ENCODE measurements around the gene KRTAP10-2. TPM values are rescaled to one million over a fixed set of nuclear protein-coding genes. Genes with fewer than 3 reads are reported as not detected.

The KRTAP10-2 gene
- total RNA-seq, 4 donors from 2014 or later = not detected

GRCh38 chr21:44533121-44533890, 18.0 kb downstream of the KRTAP10-2 start:
- H3K4me1 ChIP-seq = no peaks in the 10 kb centered on the region
- H3K9me3 ChIP-seq = no peaks in the 10 kb centered on the region
- H3K36me3 ChIP-seq = no peaks in the 10 kb centered on the region
- H3K27me3 ChIP-seq = no peaks in the 10 kb centered on the region
- H3K4me3 ChIP-seq = no peak overlapping the region
- H3K27ac ChIP-seq = no peak overlapping the region
- DNase-seq = no peak
- TF ChIP-seq POLR2A (IDR thresholded peaks at IDR 0.05) (no peak), CTCF (IDR thresholded peaks at IDR 0.05) (no peak)

- Histone ChIP-seq H3K27me3 (no peaks in the 10 kb centered on the region), H3K4me3 (no peak overlapping the region), H3K9me3 (no peaks in the 10 kb centered on the region), H3K27ac (no peak overlapping the region), H3K4me1 (no peaks in the 10 kb centered on the region), H3K36me3 (no peaks in the 10 kb centered on the region)
- no peak for TF ChIP-seq POLR2A (IDR thresholded peaks at IDR 0.05)
- DNase-seq = no peak
Measured at GRCh38 chr21:44532712-44533111, 18.6 kb downstream of the KRTAP10-2 start.

- H3K27ac ChIP-seq = no peak overlapping the region
- H3K36me3 ChIP-seq = no peaks in the 10 kb centered on the region
- H3K4me3 ChIP-seq = no peak overlapping the region
- H3K9me3 ChIP-seq = no peaks in the 10 kb centered on the region
- peak in 1 of 3 donors; percentile 25 for DNase-seq
- H3K4me1 ChIP-seq = no peaks in the 10 kb centered on the region
- TF ChIP-seq CTCF (IDR thresholded peaks at IDR 0.05) = no peak
- no peak for TF ChIP-seq POLR2A (IDR thresholded peaks at IDR 0.05)
- no peaks in the 10 kb centered on the region for H3K27me3 ChIP-seq
Measured at GRCh38 chr21:44531606-44532564, 19.4 kb downstream of the KRTAP10-2 start.

- TF ChIP-seq POLR2A (IDR thresholded peaks at IDR 0.05) (no peak), CTCF (IDR thresholded peaks at IDR 0.05) (no peak)
- H3K4me1 ChIP-seq = no peaks in the 10 kb centered on the region
- DNase-seq = peak in 1 of 3 donors; percentile 42
- H3K9me3 ChIP-seq = no peaks in the 10 kb centered on the region
- no peaks in the 10 kb centered on the region for H3K36me3 ChIP-seq
- H3K27ac ChIP-seq = no peak overlapping the region
- no peaks in the 10 kb centered on the region for H3K27me3 ChIP-seq
- no peak overlapping the region for H3K4me3 ChIP-seq
Measured at GRCh38 chr21:44530903-44531605, 20.3 kb downstream of the KRTAP10-2 start.

- Histone ChIP-seq H3K4me1 (no peaks in the 10 kb centered on the region), H3K36me3 (no peaks in the 10 kb centered on the region), H3K27ac (no peak overlapping the region), H3K4me3 (no peak overlapping the region), H3K9me3 (no peaks in the 10 kb centered on the region), H3K27me3 (no peaks in the 10 kb centered on the region)
- no peak for DNase-seq
- TF ChIP-seq CTCF (IDR thresholded peaks at IDR 0.05) (no peak), POLR2A (IDR thresholded peaks at IDR 0.05) (no peak)
Measured at GRCh38 chr21:44530221-44530902, 20.9 kb downstream of the KRTAP10-2 start.

Measured in Peyer's patch (tissue), 4 donors.